Prostate gland (tissue), 2 donors: ENCODE measurements around the gene ZBTB9. TPM values are rescaled to one million over a fixed set of nuclear protein-coding genes. Genes with fewer than 3 reads are reported as not detected.

Experiments
- DNase-seq: peaks from one replicate; pipeline ENCODE4 v3.0.0-alpha.2; 2019; ENCODE audit warnings: low spot score
- H3K27ac ChIP-seq, 2 donors: fragments of 200-600 bp; sonication (generic); 2 replicates each; pipeline ENCODE4 v1.5.1; 2017 to 2019
- H3K27me3 ChIP-seq: fragments of 200-600 bp; sonication (generic); replicated peaks from 2 replicates; pipeline ENCODE4 v1.5.1; 2019; ENCODE audit not compliant: insufficient read depth
- H3K36me3 ChIP-seq, 2 donors: fragments of 200-600 bp; sonication (generic); 1 replicate in 1 of 2; 2 replicates in 1 of 2; pipeline versions ENCODE4 v1.5.1 to v1.8.1; 2017 to 2019
- H3K4me1 ChIP-seq: fragments of 200-600 bp; sonication (generic); replicated peaks from 2 replicates; pipeline ENCODE4 v1.5.1; 2019
- H3K4me3 ChIP-seq, 2 donors: fragments of 200-600 bp; sonication (generic); 2 replicates each; pipeline ENCODE4 v1.5.1; 2017 to 2019
- H3K9me3 ChIP-seq: fragments of 200-600 bp; sonication (generic); 2 replicates; pipeline ENCODE4 v1.5.1; 2017
- POLR2A ChIP-seq: fragments of 450-650 bp; IDR thresholded peaks from one replicate; pipeline ENCODE4 v1.6.1; 2016; ENCODE audit warnings: antibody characterized with exemption, mild to moderate bottlenecking
- POLR2AphosphoS5 ChIP-seq: sonication (generic); formaldehyde crosslinking; IDR thresholded peaks from one replicate; pipeline ENCODE4 v1.6.1; 2017; ENCODE audit warnings: antibody characterized with exemption
- WGBS: methylation state at CpG from one replicate; pipeline ENCODE4 v1.1.5; 2018; 5-methylcytosine and 5-hydroxymethylcytosine counted together
- intact Hi-C: fragments of 100-400 bp; cut with DNase I; formaldehyde crosslinking; loops from one replicate; pipeline ENCODE4 v1.14.2; 2022
- total RNA-seq, 2 donors: library from RNA; depleted of rRNA; stranded (reverse); fragments of >200 nt; gene quantifications; one replicate each; pipeline ENCODE4 v1.1.0, GENCODE V29; 2016
- TF ChIP-seq, protein P1 (sequence below), 4 experiments: fragments of 200-600 bp in 2 of 4; fragments of 450-650 bp in 2 of 4; sonication (generic) in 2 of 4; IDR thresholded peaks; 1 replicate in 3 of 4; 2 replicates in 1 of 4; pipeline ENCODE4 v1.5.1; 2016 to 2019; ENCODE audit warnings: antibody characterized with exemption in 4 of 4, mild to moderate bottlenecking in 2 of 4, moderate library complexity in 2 of 4

Gene ZBTB9
- total RNA-seq, 2 donors from 2014 or later: 3.5 to 8.9 TPM

DNA sequence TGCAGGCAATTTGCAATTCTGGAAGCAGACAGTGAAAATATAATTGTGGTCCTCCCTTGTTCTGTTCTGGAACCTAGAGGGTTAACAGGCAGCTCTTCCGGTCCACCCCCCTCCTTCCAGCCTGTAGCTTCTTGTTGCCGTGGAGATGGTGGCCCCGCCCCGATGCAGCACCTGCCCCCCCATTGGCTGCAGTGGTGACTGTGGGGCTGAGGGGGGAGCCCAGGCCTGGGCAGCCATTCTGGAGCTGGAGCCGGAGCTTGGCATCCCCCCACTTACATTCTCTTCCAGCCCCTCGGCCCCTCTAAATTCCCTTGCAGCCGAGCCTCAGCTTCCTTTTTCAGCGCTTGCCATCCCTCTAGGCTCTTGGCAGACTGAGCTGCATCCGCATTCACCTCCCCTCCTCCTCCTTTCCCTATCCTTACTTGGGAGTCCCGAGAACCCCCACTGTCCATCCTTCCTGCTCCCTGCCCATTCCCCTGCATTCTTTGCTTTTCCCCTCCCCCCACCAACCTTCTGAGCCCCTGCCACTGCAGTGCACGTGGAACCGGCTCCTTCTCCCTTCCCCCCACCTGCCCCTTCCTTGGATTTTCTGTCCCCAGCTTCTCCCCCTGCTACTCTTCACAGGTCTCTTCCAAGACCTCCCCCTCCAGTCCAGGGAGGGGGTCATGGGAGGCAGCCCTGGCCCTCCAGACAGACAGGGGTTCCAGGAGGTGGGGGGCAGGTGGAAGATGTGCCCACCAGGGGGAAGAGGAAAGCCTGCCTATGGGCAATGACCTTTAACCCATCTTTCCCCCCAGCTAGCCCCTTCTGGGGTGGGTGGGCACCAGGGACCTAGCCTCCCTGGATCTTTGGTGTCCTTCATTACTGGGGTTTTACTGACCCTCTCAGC, 23.1 kb upstream of the ZBTB9 start:
- Histone ChIP-seq H3K9me3 (no peaks in the 10 kb centered on the region), H3K27ac (no peak overlapping the region), H3K4me3 (no peak overlapping the region), H3K4me1 (no peaks in the 10 kb centered on the region), H3K36me3 (no peaks in the 10 kb centered on the region), H3K27me3 (no peaks in the 10 kb centered on the region)
- intact Hi-C loops: loop anchor here (10.0 kb wide), 1 partner anchor 144 kb away; no protein-coding TSS in a partner anchor
- TF ChIP-seq POLR2AphosphoS5 (peak; percentile 18), POLR2A (no peak)
- 5% methylated on average over 10 of the region's 12 CpGs for WGBS
- DNase-seq: peak; percentile 26

DNA sequence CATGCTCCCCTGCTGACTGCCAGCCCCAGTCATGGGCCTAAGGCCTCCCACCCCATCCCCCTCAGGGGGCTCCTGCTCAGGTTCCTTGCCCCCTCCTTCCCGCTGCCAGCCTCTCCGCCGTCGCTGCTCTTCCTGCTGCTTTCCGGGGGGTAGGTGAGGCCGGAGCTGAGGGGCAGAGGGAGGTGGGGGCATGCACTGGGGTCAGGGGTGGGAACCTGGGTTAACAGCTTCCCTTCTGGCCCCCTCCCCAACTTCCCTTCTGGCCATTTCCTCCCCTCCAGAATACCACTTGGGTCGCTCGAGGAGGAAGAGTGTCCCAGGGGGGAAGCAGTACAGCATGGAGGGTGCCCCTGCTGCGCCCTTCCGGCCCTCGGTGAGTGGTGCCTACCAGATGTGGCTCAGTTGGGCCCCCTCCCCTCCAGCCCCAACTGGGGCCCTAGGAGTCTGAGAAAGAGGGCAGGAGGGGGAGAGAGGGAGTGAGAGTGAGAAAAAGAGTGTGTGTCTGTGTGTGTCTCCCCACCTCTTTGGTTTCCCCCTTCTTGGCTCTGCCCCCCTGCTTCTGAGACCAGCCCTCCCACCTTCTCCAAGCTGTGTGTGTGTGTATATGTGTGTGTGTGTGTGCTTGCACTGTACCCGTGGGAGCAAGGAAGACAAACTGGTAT, 22.4 kb upstream of the ZBTB9 start:
- H3K4me1 ChIP-seq: no peaks in the 10 kb centered on the region
- 65% methylated on average over 12 of the region's 12 CpGs for WGBS

DNA sequence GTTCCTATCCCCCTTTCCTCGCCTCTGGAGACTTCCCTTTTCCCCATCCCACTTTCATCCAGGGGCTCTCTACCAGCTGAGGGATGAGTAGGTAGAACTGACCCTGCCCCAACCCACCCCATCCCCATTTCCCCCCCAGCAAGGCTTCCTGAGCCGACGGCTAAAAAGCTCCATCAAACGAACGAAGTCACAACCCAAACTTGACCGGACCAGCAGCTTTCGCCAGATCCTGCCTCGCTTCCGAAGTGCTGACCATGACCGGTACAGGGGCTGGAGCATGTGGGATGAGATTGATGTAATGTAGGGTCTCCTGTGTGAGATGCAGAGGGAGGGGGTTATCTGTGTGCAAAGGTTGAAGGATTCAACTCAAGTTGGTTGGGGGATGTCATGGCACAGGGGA, 21.8 kb upstream of the ZBTB9 start:
- TF ChIP-seq POLR2A (no peak), POLR2AphosphoS5 (no peak)
- TF ChIP-seq, protein P1, sequence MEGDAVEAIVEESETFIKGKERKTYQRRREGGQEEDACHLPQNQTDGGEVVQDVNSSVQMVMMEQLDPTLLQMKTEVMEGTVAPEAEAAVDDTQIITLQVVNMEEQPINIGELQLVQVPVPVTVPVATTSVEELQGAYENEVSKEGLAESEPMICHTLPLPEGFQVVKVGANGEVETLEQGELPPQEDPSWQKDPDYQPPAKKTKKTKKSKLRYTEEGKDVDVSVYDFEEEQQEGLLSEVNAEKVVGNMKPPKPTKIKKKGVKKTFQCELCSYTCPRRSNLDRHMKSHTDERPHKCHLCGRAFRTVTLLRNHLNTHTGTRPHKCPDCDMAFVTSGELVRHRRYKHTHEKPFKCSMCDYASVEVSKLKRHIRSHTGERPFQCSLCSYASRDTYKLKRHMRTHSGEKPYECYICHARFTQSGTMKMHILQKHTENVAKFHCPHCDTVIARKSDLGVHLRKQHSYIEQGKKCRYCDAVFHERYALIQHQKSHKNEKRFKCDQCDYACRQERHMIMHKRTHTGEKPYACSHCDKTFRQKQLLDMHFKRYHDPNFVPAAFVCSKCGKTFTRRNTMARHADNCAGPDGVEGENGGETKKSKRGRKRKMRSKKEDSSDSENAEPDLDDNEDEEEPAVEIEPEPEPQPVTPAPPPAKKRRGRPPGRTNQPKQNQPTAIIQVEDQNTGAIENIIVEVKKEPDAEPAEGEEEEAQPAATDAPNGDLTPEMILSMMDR (IDR thresholded peaks at IDR 0.05): no peak
- H3K36me3 ChIP-seq: peaks cover under 1 to 2% of the 10 kb centered on the region in 2 donors
- WGBS: 70% methylated on average over 10 of the region's 10 CpGs
- no peak overlapping the region for H3K4me3 ChIP-seq
- no peaks in the 10 kb centered on the region for H3K27me3 ChIP-seq
- no peaks in the 10 kb centered on the region for H3K4me1 ChIP-seq
- no peak for DNase-seq
- H3K27ac ChIP-seq: no peak overlapping the region
- intact Hi-C loops: loop anchor here (10.0 kb wide), 1 partner anchor 142 kb away; no protein-coding TSS in a partner anchor
- no peaks in the 10 kb centered on the region for H3K9me3 ChIP-seq

More for the DNA sequence above, 22.4 kb upstream of the ZBTB9 start:
- no peak overlapping the region for H3K4me3 ChIP-seq
- no peaks in the 10 kb centered on the region for H3K36me3 ChIP-seq
- no peak for DNase-seq
- H3K9me3 ChIP-seq: no peaks in the 10 kb centered on the region
- H3K27ac ChIP-seq: no peak overlapping the region
- H3K27me3 ChIP-seq: no peaks in the 10 kb centered on the region
- no peak for TF ChIP-seq POLR2AphosphoS5
- no peak for TF ChIP-seq POLR2A
- TF ChIP-seq, protein P1 (IDR thresholded peaks at IDR 0.05): no peak
- intact Hi-C loops: loop anchor here (10.0 kb wide), 1 partner anchor 143 kb away; no protein-coding TSS in a partner anchor

DNA sequence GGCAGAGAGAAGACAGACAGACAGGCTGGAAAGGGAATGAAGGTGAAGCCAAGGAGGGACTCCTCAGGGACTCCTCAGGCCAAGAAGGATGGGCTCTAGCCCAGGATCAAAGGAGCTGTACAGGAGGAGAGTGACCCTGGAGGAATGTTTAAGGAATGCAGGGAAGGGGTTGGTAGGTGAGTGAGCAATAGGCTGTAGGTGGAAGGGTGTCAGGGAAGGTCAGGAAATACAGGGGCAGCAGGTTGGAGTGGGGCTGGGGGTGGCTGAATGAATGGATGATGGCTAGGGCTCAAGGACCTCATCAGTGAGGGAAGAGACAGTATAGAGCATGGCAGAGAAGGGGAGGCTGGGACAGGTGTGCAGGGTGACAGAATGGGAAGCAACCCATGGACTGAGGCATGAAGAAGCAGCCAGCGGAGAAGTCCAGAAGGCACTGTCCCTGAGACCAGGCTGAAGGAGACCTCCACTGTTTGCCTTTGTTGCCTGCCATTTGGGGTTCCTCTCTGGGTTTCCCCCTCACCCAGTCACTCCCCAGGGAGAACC, 21.3 kb upstream of the ZBTB9 start:
- Histone ChIP-seq H3K9me3 (no peaks in the 10 kb centered on the region), H3K36me3 (peaks cover 2 to 7% of the 10 kb centered on the region in 2 donors), H3K27me3 (no peaks in the 10 kb centered on the region), H3K4me3 (no peak overlapping the region), H3K4me1 (no peaks in the 10 kb centered on the region), H3K27ac (no peak overlapping the region)
- intact Hi-C loops: loop anchor here (10.0 kb wide), 1 partner anchor 142 kb away; no protein-coding TSS in a partner anchor
- no peak for DNase-seq
- 94% methylated on average over 1 of the region's 1 CpG for WGBS
- TF ChIP-seq, protein P1 (IDR thresholded peaks at IDR 0.05): no peak
- TF ChIP-seq POLR2AphosphoS5: no peak
- no peak for TF ChIP-seq POLR2A

DNA sequence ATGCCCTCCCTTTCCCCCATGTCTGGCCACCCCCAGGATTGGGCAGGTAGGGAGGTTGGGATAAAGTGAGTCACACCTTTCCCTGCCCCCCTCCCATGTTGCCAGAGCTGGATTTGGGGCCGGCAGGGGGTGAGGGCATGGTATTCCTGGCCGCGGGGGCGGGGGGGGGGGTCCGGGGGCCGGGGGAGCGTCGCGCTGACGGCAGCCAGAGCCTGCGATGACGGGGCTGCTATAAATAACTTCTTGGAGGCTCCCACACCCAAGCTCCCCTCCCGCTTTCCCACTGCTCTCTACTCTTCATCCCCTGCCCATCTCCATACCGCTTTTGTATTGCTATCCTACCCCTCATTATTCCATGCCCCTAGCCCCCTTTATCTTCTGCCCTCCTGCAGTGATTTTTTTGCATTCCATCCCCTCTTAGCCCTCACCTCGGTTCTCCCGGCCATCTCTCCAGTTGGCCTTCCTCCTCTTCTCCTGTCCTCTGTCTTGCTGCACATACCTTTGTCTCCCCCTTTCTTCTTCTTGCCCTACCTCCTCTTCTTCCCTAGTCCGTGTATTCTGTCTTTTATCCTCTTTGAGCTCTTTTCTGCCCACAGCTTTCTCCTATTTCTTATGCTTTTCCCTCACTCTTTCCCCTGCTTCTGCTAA, 20.7 kb upstream of the ZBTB9 start:
- Histone ChIP-seq H3K27me3 (no peaks in the 10 kb centered on the region), H3K4me3 (no peak overlapping the region), H3K4me1 (no peaks in the 10 kb centered on the region), H3K27ac (no peak overlapping the region), H3K36me3 (peaks cover 2 to 9% of the 10 kb centered on the region in 2 donors), H3K9me3 (no peaks in the 10 kb centered on the region)
- TF ChIP-seq, protein P1 (IDR thresholded peaks at IDR 0.05): no peak
- no peak for TF ChIP-seq POLR2A
- no peak for TF ChIP-seq POLR2AphosphoS5
- DNase-seq: no peak
- intact Hi-C loops: loop anchor here (10.0 kb wide), 1 partner anchor 141 kb away; no protein-coding TSS in a partner anchor
- 27% methylated on average over 16 of the region's 17 CpGs for WGBS
